K562 (cell line): ENCODE results near the gene MAP4K4.

ENCODE experiments used
- ATF2 ChIP-seq: sonication (generic); formaldehyde crosslinking; IDR thresholded peaks from 2 replicates; pipeline ENCODE4 v1.8.1; 2022; ENCODE audit warnings: missing genetic modification reagents
- E2F6 ChIP-seq, 2 experiments: IDR thresholded peaks; 2 replicates each; pipeline ENCODE4 v1.6.1; 2011; ENCODE audit warnings: borderline replicate concordance in 1 of 2, control low read depth in 1 of 2, low read depth in 1 of 2, low read length in 1 of 2, mild to moderate bottlenecking in 1 of 2, mixed read lengths in 1 of 2, moderate library complexity in 1 of 2; ENCODE audit not compliant: insufficient read depth in 1 of 2, insufficient read length in 1 of 2, poor library complexity in 1 of 2, severe bottlenecking in 1 of 2; ENCODE audit errors: extremely low read depth in 1 of 2
- KAT8 ChIP-seq: fragments of 450-650 bp; IDR thresholded peaks from 2 replicates; pipeline ENCODE4 v1.6.1; 2016; ENCODE audit warnings: low read depth, mild to moderate bottlenecking

- TF ChIP-seq E2F6 (IDR thresholded peaks at IDR 0.05; ENCODE audit: borderline replicate concordance in 1 of 2, extremely low read depth in 1 of 2, insufficient read depth in 1 of 2, insufficient read length in 1 of 2, low read depth in 1 of 2, low read length in 1 of 2, poor library complexity in 1 of 2, severe bottlenecking in 1 of 2) = no peak
- no peak for TF ChIP-seq KAT8
- no peak for TF ChIP-seq ATF2
Observed at GRCh38 chr2:101863534-101863933, 166.0 kb downstream of the MAP4K4 start.
